PFSK-1 (cell line): ENCODE measurements around the gene PP2D1.

Source experiments
- FOXP2 ChIP-seq: optimal IDR thresholded peaks from 2 replicates; pipeline ENCODE3; 2011; ENCODE audit warnings: borderline replicate concordance, control low read depth, inconsistent platforms; ENCODE audit not compliant: insufficient read depth; ENCODE audit errors: extremely low read length, extremely low read depth
- POLR2AphosphoS5 ChIP-seq: IDR thresholded peaks from 2 replicates; pipeline ENCODE4 v1.6.1; 2012; ENCODE audit warnings: low read depth, mild to moderate bottlenecking, control low read depth, low read length, moderate library complexity
- REST ChIP-seq, 2 experiments: IDR thresholded peaks; 2 replicates each; pipeline versions ENCODE4 v1.6.1 to v1.8.0; 2011 to 2012; ENCODE audit warnings: low read depth in 2 of 2, low read length in 2 of 2, control low read depth in 1 of 2, inconsistent platforms in 1 of 2, mild to moderate bottlenecking in 1 of 2, moderate library complexity in 1 of 2; ENCODE audit not compliant: insufficient read depth in 1 of 2
- SIN3A ChIP-seq: IDR thresholded peaks from 2 replicates; pipeline ENCODE4 v1.6.1; 2012; ENCODE audit warnings: mild to moderate bottlenecking, low read length, moderate library complexity, borderline replicate concordance; ENCODE audit not compliant: insufficient read depth
- TAF1 ChIP-seq: IDR thresholded peaks from 2 replicates; pipeline ENCODE4 v1.6.1; 2012; ENCODE audit warnings: low read length, control low read depth, borderline replicate concordance; ENCODE audit not compliant: insufficient read depth

The PP2D1 gene

DNA sequence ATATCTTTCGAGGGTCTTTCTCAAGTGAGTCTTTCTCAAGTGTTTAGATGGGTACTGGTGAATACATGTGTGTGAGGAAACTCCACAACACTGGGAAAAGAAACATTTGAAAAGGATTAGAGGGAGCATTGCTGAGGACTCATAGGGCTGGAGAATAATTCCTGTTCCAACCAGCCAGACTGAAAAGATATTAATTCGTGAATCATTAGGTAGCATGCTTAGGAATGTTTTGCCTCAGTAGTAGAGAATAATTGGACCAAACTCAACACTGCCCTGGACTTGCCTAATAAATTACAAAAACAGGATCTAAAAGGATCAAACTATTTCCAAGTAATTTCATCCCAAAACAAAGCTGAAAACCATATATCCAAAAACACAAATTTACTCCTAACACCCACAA is 17.3 kb downstream of the PP2D1 start:
- TF ChIP-seq TAF1 (no peak), SIN3A (no peak), POLR2AphosphoS5 (no peak), REST (IDR thresholded peaks at IDR 0.05; ENCODE audit: insufficient read depth in 1 of 2, low read depth in 2 of 2, low read length in 2 of 2) (no peak), FOXP2 (no peak)

DNA sequence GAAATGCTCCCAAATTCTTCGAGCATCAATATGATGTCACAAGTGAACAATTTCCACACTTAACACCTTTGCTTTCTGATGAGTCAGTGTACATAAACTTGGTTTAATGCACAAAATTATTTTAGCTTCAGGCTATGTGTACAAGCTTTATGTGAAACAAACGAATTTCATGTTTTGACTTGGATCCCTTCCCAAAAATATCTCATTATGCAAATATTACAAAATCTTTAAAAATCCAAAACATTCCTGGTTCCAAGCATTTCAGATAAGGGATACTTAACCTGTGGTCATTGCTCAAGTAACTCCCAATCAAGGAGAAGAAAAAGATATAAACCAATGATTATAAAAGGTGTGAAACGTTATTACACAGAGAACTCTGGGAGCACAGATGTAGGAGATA is 40.0 kb downstream of the PP2D1 start:
- TF ChIP-seq REST (IDR thresholded peaks at IDR 0.05; ENCODE audit: insufficient read depth in 1 of 2, low read depth in 2 of 2, low read length in 2 of 2) (no peak), POLR2AphosphoS5 (no peak)

- TF ChIP-seq SIN3A = no peak
- TF ChIP-seq FOXP2 = no peak
- TF ChIP-seq REST (IDR thresholded peaks at IDR 0.05; ENCODE audit: insufficient read depth in 1 of 2, low read depth in 2 of 2, low read length in 2 of 2) = no peak
- no peak for TF ChIP-seq TAF1
- no peak for TF ChIP-seq POLR2AphosphoS5
These were observed 41.7 kb downstream of the PP2D1 start for GRCh38 chr3:19970327-19970726.

DNA sequence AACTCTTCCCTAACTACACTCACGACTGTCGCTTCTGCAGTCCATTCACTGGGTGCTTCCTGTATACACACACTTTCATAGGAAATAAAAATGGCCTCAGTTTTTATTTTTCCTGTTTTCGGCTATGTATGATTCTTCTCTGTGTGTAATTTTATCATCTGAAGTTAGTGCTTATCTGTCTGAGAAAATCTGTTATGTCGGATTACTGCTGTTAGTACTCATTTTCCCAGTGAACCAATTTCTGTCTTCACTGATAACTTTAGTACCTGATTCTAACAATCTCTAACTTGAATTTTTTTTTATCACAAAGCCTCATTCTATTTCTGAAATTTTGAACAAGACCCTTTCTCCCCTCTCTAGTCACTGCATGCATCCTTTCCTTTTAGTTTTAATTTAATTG is 44.3 kb downstream of the PP2D1 start:
- TF ChIP-seq SIN3A = no peak

DNA sequence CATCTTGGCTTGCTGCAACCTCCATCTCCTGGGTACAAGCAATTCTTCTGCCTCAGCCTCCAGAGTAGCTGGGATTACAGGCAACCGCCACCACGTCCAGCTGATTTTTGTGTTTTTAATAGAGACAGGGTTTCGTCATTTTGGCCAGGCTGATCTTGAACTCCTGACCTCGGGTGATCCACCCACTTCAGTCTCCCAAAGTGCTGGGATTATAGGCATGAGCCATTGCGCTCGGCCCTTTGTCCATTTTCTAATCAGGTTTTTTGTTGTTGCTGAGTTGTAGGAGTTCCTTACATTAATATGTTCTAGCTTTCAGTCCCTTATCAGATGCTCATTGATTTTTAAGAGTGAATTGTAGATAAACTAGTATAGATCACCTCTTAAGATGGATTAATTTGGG is 44.9 kb downstream of the PP2D1 start:
- TF ChIP-seq FOXP2 = no peak
- no peak for TF ChIP-seq SIN3A
- no peak for TF ChIP-seq POLR2AphosphoS5
- TF ChIP-seq REST (IDR thresholded peaks at IDR 0.05; ENCODE audit: insufficient read depth in 1 of 2, low read depth in 2 of 2, low read length in 2 of 2) = no peak
- no peak for TF ChIP-seq TAF1

DNA sequence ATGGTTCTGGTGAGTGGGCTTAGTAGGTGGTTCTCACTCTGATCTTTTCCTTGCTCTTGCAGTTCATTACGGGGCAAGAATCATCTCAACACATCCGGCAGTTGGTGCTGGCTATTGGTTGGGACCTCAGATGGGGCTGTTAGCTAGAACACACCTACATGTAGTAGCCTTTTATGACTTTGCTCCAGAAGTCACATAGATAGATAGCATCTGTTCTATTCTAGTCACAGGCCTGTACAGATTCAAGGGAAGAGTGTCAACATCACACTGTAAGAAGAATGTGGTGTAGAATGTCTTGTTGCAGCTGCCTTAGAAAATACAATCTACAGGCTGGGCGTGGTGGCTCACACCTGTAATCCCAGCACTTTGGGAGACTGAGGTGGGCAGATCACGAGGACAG is 50.1 kb downstream of the PP2D1 start:
- no peak for TF ChIP-seq REST (IDR thresholded peaks at IDR 0.05; ENCODE audit: insufficient read depth in 1 of 2, low read depth in 2 of 2, low read length in 2 of 2)
- no peak for TF ChIP-seq POLR2AphosphoS5
- no peak for TF ChIP-seq SIN3A
- no peak for TF ChIP-seq TAF1
- TF ChIP-seq FOXP2 = no peak
